PFSK-1 (cell line): ENCODE data around the gene WDR59.

Experiments
- FOXP2 ChIP-seq: optimal IDR thresholded peaks from 2 replicates; pipeline ENCODE3; 2011; ENCODE audit warnings: borderline replicate concordance, control low read depth, inconsistent platforms; ENCODE audit not compliant: insufficient read depth; ENCODE audit errors: extremely low read length, extremely low read depth
- POLR2AphosphoS5 ChIP-seq: IDR thresholded peaks from 2 replicates; pipeline ENCODE4 v1.6.1; 2012; ENCODE audit warnings: low read depth, mild to moderate bottlenecking, control low read depth, low read length, moderate library complexity
- SIN3A ChIP-seq: IDR thresholded peaks from 2 replicates; pipeline ENCODE4 v1.6.1; 2012; ENCODE audit warnings: mild to moderate bottlenecking, low read length, moderate library complexity, borderline replicate concordance; ENCODE audit not compliant: insufficient read depth
- TAF1 ChIP-seq: IDR thresholded peaks from 2 replicates; pipeline ENCODE4 v1.6.1; 2012; ENCODE audit warnings: low read length, control low read depth, borderline replicate concordance; ENCODE audit not compliant: insufficient read depth
- TF ChIP-seq, protein P1 (sequence below), 2 experiments: IDR thresholded peaks; 2 replicates each; pipeline versions ENCODE4 v1.6.1 to v1.8.0; 2011 to 2012; ENCODE audit warnings: low read depth in 2 of 2, low read length in 2 of 2, control low read depth in 1 of 2, inconsistent platforms in 1 of 2, mild to moderate bottlenecking in 1 of 2, moderate library complexity in 1 of 2; ENCODE audit not compliant: insufficient read depth in 1 of 2

The WDR59 gene

DNA sequence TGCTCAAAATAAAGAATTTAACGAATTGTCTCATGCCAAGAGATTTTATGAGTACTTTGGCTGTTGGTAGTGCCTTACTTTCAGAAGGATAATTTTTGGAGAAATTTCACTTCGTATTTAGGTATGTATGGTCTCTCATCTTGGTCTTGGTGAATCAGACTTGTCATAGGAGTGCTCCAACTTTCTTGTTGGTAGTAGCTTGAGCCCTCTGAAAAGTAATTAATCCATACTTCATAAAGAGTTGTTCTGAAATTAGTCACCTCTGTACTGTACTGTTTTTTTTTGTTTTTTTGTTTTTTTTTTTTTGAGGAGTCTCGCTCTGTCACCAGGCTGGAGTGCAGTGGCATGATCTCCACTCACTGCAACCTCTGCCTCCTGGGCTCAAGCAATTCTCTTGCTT is 25.5 kb upstream of the WDR59 start:
- TF ChIP-seq, protein P1, sequence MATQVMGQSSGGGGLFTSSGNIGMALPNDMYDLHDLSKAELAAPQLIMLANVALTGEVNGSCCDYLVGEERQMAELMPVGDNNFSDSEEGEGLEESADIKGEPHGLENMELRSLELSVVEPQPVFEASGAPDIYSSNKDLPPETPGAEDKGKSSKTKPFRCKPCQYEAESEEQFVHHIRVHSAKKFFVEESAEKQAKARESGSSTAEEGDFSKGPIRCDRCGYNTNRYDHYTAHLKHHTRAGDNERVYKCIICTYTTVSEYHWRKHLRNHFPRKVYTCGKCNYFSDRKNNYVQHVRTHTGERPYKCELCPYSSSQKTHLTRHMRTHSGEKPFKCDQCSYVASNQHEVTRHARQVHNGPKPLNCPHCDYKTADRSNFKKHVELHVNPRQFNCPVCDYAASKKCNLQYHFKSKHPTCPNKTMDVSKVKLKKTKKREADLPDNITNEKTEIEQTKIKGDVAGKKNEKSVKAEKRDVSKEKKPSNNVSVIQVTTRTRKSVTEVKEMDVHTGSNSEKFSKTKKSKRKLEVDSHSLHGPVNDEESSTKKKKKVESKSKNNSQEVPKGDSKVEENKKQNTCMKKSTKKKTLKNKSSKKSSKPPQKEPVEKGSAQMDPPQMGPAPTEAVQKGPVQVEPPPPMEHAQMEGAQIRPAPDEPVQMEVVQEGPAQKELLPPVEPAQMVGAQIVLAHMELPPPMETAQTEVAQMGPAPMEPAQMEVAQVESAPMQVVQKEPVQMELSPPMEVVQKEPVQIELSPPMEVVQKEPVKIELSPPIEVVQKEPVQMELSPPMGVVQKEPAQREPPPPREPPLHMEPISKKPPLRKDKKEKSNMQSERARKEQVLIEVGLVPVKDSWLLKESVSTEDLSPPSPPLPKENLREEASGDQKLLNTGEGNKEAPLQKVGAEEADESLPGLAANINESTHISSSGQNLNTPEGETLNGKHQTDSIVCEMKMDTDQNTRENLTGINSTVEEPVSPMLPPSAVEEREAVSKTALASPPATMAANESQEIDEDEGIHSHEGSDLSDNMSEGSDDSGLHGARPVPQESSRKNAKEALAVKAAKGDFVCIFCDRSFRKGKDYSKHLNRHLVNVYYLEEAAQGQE (IDR thresholded peaks at IDR 0.05; ENCODE audit: insufficient read depth in 1 of 2, low read depth in 2 of 2, low read length in 2 of 2): no peak
- TF ChIP-seq POLR2AphosphoS5 (no peak), SIN3A (no peak), TAF1 (no peak), FOXP2 (no peak)

DNA sequence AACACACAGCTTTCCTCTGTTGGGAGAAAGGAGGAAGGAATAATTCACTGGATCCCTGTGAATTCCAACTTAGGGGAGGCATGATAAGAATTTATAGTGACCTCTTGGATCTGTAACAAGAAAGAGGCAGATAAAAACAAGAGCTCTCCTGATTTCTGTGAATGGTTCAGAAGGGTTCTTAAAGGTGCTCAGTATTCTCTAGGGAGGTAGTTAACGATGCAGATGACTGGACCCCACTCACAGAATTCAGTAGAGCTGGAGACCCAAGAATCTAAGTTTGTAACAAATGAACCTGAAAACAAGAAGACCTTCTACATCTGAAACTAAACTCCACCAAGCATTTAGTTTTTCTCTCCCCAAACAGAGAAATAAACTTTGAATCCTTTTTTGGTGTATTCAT is 22.5 kb upstream of the WDR59 start:
- TF ChIP-seq TAF1 (no peak), POLR2AphosphoS5 (no peak), FOXP2 (no peak), SIN3A (no peak)
- TF ChIP-seq, protein P1 (IDR thresholded peaks at IDR 0.05; ENCODE audit: insufficient read depth in 1 of 2, low read depth in 2 of 2, low read length in 2 of 2): no peak

DNA sequence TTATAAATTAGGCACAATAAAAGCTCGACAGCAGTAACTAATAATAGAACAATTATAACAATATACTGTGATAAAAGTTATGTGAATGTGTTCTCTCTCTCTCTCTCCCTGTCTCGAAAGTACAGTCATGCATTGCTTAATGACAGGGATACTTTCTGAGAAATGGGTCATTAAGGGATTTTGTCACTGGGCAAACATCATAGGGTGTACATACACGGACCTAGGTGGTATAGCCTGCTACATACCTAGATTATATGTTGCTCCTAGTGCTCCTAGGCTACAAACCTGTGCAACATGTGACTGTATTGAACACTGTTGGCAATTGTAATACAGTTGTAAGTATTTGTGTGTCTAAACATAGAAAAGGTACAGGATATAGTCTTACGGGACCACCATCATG is 20.8 kb upstream of the WDR59 start:
- TF ChIP-seq SIN3A (no peak), POLR2AphosphoS5 (no peak), TAF1 (no peak), FOXP2 (no peak)
- TF ChIP-seq, protein P1 (IDR thresholded peaks at IDR 0.05; ENCODE audit: insufficient read depth in 1 of 2, low read depth in 2 of 2, low read length in 2 of 2): no peak

DNA sequence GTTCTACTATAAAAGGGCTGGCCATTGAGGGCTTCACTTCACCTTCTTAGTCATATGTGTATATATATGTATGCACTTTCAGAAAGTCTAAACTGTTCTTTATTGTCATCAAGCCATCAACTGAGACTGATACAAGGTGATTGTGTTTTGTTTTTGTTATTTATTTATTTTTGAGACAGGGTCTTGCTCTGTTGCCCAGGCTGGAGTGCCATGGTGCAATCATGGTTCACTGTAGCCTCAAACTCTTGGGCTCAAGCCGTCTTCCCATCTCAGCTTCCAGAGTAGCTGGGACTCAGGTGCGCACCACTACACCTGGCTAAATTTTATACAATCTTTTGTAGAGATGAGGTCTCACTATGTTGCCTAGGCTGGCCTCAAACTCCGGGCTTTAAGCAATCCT is 19.5 kb upstream of the WDR59 start:
- TF ChIP-seq TAF1 (no peak), FOXP2 (no peak), POLR2AphosphoS5 (no peak), SIN3A (no peak)
- TF ChIP-seq, protein P1 (IDR thresholded peaks at IDR 0.05; ENCODE audit: insufficient read depth in 1 of 2, low read depth in 2 of 2, low read length in 2 of 2): no peak

DNA sequence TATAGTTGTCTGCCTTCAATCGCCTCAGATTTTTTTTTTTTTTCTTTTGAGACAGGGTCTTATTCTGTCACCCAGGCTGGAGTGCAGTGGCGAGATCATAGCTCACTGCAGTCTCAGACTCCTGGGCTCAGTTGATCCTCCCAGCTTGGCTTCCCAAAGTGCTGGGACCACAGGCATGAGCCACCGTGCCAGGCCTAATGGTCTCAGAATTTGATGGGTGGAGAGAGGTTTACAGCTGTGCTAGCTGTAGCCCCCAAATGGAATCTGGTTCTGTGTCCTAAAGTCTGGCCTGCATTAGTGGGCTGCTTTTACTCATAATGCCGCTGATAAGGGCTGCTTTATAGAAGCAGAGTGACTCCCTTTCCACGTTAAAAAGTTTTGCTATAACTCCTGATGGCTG is 19.0 kb upstream of the WDR59 start:
- no peak for TF ChIP-seq SIN3A
- TF ChIP-seq, protein P1 (IDR thresholded peaks at IDR 0.05; ENCODE audit: insufficient read depth in 1 of 2, low read depth in 2 of 2, low read length in 2 of 2): no peak
- no peak for TF ChIP-seq TAF1
- TF ChIP-seq POLR2AphosphoS5: no peak
- no peak for TF ChIP-seq FOXP2
